NT2/D1 (cell line): Measurements from ENCODE around the gene CCL20.
"Not testable (repeated sequence)": the region's sequence is repeated elsewhere in the genome, so short reads cannot be mapped to it uniquely, and the experiment has no call there.

Source experiments
- DNase-seq: peaks from one replicate; pipeline ENCODE4 v3.0.0-alpha.2; 2011; ENCODE audit warnings: low read depth, low spot score
- H3K27me3 ChIP-seq: 2 replicates; pipeline ENCODE4 v1.6.0; 2011; ENCODE audit warnings: mild to moderate bottlenecking; ENCODE audit not compliant: insufficient read length, insufficient read depth
- H3K36me3 ChIP-seq: 2 replicates; pipeline ENCODE4 v1.6.1; 2011; ENCODE audit warnings: mild to moderate bottlenecking, low read length, mixed read lengths; ENCODE audit not compliant: insufficient read depth, insufficient read length
- H3K4me1 ChIP-seq: 2 replicates; pipeline ENCODE4 v1.5.1; 2011; ENCODE audit not compliant: insufficient read depth, insufficient read length
- H3K4me3 ChIP-seq: 2 replicates; pipeline ENCODE4 v1.5.1; 2011; ENCODE audit warnings: low read depth; ENCODE audit not compliant: insufficient read length
- H3K9ac ChIP-seq: 2 replicates; pipeline ENCODE4 v1.6.0; 2011; ENCODE audit warnings: low read depth; ENCODE audit not compliant: insufficient read length
- H3K9me3 ChIP-seq: 2 replicates; pipeline ENCODE4 v1.5.1; 2011; ENCODE audit warnings: mild to moderate bottlenecking, low read length; ENCODE audit not compliant: insufficient read depth
- SUZ12 ChIP-seq: IDR thresholded peaks from 2 replicates; pipeline ENCODE4 v1.6.1; 2011; ENCODE audit not compliant: insufficient read length, insufficient read depth; ENCODE audit errors: extremely low read depth
- YY1 ChIP-seq: IDR thresholded peaks from 2 replicates; pipeline ENCODE4 v1.6.1; 2011; ENCODE audit not compliant: insufficient read length, insufficient read depth
- ZNF274 ChIP-seq: IDR thresholded peaks from 2 replicates; pipeline ENCODE4 v1.6.1; 2011; ENCODE audit warnings: mild to moderate bottlenecking, low read depth, low read length

The CCL20 gene

DNA sequence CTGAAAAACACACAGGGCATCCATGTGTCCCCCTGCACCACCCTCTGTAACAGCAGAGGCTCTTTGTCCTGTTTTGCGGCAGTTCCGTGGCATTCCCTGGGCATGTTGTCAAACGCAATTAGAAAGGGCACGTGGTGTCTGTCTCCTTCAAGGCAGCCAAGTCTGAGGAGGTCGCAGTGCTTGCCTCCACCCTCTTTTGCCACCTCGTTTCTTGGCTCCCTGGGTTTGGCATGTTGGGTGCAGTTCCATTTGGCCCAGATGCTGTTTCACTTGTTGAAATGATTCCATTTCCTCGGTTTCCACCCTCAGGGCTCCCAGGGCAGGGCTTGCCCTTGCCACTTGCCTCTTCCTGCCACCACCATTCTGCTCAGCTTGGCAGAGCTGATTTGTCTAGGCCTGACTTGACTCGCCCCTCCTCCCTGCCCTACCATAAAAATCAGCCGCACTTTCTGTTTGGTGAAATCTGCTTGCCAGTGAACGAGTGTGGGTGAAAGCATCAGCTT is 12.4 kb downstream of the CCL20 start:
- H3K27me3 ChIP-seq = peaks cover 2% of the 10 kb centered on the region
- no peak for DNase-seq
- TF ChIP-seq SUZ12 (no peak), ZNF274 (no peak), YY1 (no peak)
- H3K9me3 ChIP-seq = no peaks in the 10 kb centered on the region
- H3K4me1 ChIP-seq = peaks cover 3% of the 10 kb centered on the region
- H3K9ac ChIP-seq = no peak overlapping the region
- no peak overlapping the region for H3K4me3 ChIP-seq
- H3K36me3 ChIP-seq = no peaks in the 10 kb centered on the region

DNA sequence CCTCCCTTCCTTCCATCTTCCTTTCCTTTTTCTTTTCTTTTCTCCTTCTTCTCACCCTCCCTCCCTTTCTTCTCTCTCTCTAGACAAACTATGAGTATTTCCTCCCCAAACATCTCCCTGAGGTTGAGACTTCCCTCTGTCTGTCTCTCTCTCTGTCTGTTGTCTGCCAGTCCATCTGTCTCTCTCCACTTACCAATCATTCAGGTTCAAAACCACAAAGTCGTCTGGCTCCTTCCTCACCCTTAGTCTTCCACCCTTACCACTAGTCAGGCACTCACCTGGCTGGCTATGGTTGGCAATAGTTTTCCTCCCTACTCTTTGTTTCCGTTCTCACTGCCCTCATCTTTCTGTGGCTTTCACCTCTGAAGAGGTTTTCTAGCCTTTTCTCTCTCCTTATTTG is 12.9 kb downstream of the CCL20 start:
- no peak overlapping the region for H3K4me3 ChIP-seq
- no peak for DNase-seq
- H3K9me3 ChIP-seq = no peaks in the 10 kb centered on the region
- no peak overlapping the region for H3K9ac ChIP-seq
- H3K27me3 ChIP-seq = peaks cover 2% of the 10 kb centered on the region
- no peaks in the 10 kb centered on the region for H3K36me3 ChIP-seq
- TF ChIP-seq YY1 (no peak), ZNF274 (no peak), SUZ12 (no peak)
- peaks cover 3% of the 10 kb centered on the region for H3K4me1 ChIP-seq

DNA sequence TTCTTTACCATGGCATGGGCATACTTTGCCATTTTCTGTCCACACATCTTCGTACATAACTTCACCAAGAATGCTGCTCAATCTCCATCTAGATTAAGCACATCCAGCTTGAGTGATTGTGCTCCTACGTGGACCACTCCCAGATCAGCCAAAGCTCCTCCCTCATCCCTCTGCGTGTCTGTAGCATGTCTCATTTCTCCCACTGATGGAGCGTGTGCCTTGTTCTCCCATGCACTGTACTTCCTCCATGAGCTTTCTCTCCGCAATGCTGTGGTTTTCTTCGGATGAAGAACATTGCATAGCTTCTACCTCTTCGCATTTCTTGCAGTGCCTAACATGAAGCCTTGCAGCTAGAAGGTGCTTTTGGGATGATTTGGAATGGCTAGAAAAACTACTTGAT is 13.5 kb downstream of the CCL20 start:
- DNase-seq = no peak
- no peak for TF ChIP-seq YY1
- no peak for TF ChIP-seq SUZ12
- no peak for TF ChIP-seq ZNF274

DNA sequence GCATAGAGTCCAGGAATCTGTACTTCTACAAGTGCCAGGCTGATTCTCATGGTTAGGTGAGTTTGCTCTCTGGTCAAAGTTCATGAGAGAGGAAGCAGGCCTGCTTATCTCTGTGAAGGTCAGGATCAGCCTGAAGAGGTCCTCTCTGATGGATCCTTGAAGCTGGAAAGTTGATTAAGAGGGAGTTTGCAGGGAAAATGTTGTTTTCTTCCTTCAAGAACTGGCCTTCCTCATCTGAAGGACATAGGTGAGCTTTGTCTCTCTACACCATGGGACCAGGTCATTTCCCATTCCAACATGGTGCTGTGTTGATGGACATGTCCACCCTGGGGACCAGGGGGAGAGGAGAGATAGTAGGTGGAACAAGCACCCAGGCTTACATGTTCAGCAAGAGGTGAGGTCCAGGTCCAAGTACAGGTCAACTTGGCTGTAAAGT is 14.9 kb downstream of the CCL20 start:
- TF ChIP-seq ZNF274 (no peak), SUZ12 (no peak), YY1 (no peak)
- Histone ChIP-seq H3K9me3 (no peaks in the 10 kb centered on the region), H3K4me1 (peaks cover 3% of the 10 kb centered on the region), H3K9ac (no peak overlapping the region), H3K36me3 (no peaks in the 10 kb centered on the region), H3K4me3 (no peak overlapping the region), H3K27me3 (peaks cover 2% of the 10 kb centered on the region)
- DNase-seq = no peak

More for the DNA sequence above, 13.5 kb downstream of the CCL20 start:
- peaks cover 3% of the 10 kb centered on the region for H3K4me1 ChIP-seq
- no peak overlapping the region for H3K9ac ChIP-seq
- no peaks in the 10 kb centered on the region for H3K9me3 ChIP-seq
- peaks cover 2% of the 10 kb centered on the region for H3K27me3 ChIP-seq
- H3K4me3 ChIP-seq = no peak overlapping the region
- H3K36me3 ChIP-seq = no peaks in the 10 kb centered on the region

DNA sequence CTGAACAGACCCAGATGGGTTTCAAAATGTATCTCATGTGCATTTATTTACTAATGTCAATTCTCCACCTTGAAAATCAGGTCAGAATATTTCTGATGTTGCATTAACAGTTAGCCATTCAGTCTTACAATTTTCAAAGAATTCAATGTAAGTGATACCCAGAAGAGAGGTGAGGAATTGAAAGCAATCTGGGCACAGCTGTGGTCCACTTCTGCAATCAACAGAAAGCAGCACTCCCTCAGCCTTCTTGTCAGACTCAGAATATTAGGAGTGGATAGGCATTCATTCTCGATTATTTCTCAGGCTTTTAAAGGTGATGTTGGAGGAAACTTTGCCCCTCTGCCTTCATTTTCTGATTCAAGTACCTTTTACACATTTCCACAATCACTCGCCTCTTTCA is 15.7 kb downstream of the CCL20 start:
- no peaks in the 10 kb centered on the region for H3K36me3 ChIP-seq
- peaks cover 2% of the 10 kb centered on the region for H3K27me3 ChIP-seq
- H3K4me1 ChIP-seq = peaks cover 3% of the 10 kb centered on the region
- TF ChIP-seq SUZ12 = no peak
- TF ChIP-seq ZNF274 = no peak
- TF ChIP-seq YY1 = no peak
- no peak overlapping the region for H3K9ac ChIP-seq
- no peak for DNase-seq
- no peak overlapping the region for H3K4me3 ChIP-seq
- no peaks in the 10 kb centered on the region for H3K9me3 ChIP-seq

DNA sequence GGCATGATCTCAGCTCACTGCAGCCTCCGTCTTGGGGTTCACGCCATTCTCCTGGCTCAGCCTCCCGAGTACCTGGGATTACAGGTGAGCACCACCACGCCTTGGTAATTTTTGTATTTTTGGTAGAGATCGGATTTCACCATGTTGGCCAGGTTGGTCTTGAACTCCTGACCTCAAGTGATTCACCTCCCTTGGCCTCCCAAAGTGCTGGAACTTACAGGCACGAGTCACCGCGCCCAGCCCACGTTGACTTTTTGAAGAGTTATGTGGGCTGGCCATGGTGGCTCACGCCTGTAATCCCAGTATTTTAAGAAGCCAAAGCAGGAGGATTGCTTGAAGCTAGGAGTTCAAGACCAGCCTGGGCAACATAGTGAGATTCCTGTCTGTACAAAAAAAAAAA is 20.8 kb downstream of the CCL20 start:
- Histone ChIP-seq H3K9ac (no peak overlapping the region), H3K36me3 (no peaks in the 10 kb centered on the region), H3K27me3 (no peaks in the 10 kb centered on the region), H3K4me3 (no peak overlapping the region), H3K9me3 (no peaks in the 10 kb centered on the region), H3K4me1 (peaks cover under 1% of the 10 kb centered on the region)
- TF ChIP-seq SUZ12 = no peak
- TF ChIP-seq ZNF274 = no peak
- TF ChIP-seq YY1 = no peak
- DNase-seq = no peak

DNA sequence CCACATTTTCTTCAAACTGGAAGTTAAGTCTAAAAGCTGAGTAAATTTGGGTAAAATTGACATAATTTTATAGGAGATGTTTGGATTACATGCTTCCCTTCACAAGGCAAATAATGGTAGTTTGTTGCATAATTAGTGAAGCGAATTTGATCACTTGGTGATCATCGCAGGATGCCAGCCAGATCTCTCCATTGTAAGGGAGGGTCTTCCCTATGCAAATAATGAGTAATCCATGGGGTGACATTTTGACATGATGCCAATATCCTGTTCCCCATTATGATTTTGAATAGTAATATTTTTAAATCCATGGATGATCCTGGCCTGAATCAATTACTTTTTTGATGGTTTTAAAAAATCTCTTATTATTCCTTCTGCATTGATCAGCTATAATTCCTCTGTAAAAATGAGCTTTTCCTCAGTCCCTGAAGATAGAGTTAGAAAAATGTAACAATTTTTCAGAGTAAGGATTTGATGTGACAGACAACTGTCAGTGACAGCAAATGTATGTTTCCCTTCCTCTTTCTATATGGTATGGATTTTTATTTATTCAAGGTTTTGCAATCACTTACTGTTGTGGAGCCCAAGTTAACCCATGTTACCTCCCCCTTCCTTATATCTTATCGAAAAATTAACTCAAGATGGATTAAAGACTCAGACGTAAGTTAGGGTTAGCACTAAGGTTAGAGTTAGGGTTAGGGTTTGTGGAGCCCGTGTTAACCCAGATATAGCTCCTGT is 21.4 kb downstream of the CCL20 start:
- TF ChIP-seq YY1 = no peak
- no peak for TF ChIP-seq ZNF274
- no peak for TF ChIP-seq SUZ12
- no peak overlapping the region for H3K9ac ChIP-seq
- no peaks in the 10 kb centered on the region for H3K36me3 ChIP-seq
- no peak for DNase-seq
- no peak overlapping the region for H3K4me3 ChIP-seq
- peaks cover 3% of the 10 kb centered on the region for H3K4me1 ChIP-seq
- no peaks in the 10 kb centered on the region for H3K27me3 ChIP-seq
- H3K9me3 ChIP-seq = peaks cover 5% of the 10 kb centered on the region

DNA sequence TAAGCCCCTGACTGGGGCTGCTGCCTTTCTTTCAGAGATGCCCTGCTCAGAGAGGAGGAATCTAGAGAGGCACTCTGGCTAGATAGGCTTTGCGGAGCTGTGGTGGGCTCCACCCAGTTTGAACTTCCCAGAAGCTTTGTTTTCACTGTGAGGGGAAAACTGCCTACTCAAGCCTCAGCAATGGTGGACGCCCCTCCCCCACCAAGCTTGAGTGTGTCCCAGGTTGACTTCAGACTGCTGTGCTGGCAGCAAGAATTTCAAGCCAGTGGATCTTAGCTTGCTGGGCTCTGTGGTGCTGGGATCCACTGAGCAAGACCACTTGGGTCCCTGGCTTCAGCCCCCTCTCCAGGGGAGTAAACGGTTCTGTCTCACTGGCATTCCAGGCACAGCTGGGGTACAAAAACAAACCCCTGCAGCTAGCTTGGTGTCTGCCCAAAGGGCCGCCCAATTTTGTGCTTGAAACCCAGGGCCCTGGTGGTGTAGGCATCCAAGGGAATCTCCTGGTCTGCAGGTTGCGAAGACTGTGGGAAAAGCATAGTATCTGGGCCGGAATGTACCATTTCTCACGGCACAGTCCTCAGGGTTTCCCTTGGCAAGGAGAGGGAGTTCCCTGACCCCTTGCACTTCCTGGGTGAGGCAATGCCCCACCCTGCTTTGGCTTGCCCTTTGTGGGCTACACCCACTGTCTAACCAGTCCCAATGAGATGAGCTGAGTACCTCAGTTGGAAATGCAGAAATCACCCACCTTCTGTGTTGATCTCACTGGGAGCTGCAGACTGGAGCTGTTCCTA is 25.9 kb downstream of the CCL20 start:
- not testable (repeated sequence) for H3K27me3 ChIP-seq, H3K36me3 ChIP-seq, DNase-seq, H3K9me3 ChIP-seq, H3K9ac ChIP-seq, H3K4me1 ChIP-seq, H3K4me3 ChIP-seq
